Neutrophil (primary cell): ENCODE data around the gene TSPAN14.

Experiments
- H3K27ac ChIP-seq: fragments of 200-600 bp; sonication (generic); 2 replicates; pipeline ENCODE4 v1.5.1; 2016; ENCODE audit warnings: mild to moderate bottlenecking, moderate library complexity
- H3K27me3 ChIP-seq: fragments of 200-600 bp; sonication (generic); 2 replicates; pipeline ENCODE4 v1.6.0; 2016; ENCODE audit warnings: mild to moderate bottlenecking
- H3K36me3 ChIP-seq: fragments of 200-600 bp; sonication (generic); 2 replicates; pipeline ENCODE4 v1.5.1; 2017
- H3K4me1 ChIP-seq, 2 experiments: fragments of 200-600 bp in 1 of 2; sonication (generic) in 1 of 2; 1 replicate in 1 of 2; 2 replicates in 1 of 2; pipeline versions ENCODE4 v1.5.1 to v1.6.1; 2013 to 2016; ENCODE audit warnings: low read depth in 1 of 2, low read length in 1 of 2, mild to moderate bottlenecking in 1 of 2, moderate library complexity in 1 of 2; ENCODE audit not compliant: control insufficient read depth in 1 of 2, insufficient read depth in 1 of 2
- H3K4me3 ChIP-seq, 2 experiments: fragments of 200-600 bp in 1 of 2; sonication (generic) in 1 of 2; 1 replicate in 1 of 2; 2 replicates in 1 of 2; pipeline ENCODE4 v1.5.1; 2013 to 2016; ENCODE audit warnings: low read depth in 1 of 2, low read length in 1 of 2, mild to moderate bottlenecking in 1 of 2, moderate library complexity in 1 of 2
- H3K9me3 ChIP-seq: fragments of 200-600 bp; sonication (generic); 2 replicates; pipeline ENCODE4 v1.5.1; 2016
- CTCF ChIP-seq: fragments of 200-600 bp; sonication (generic); IDR thresholded peaks from 2 replicates; pipeline ENCODE4 v1.5.1; 2016; ENCODE audit warnings: antibody characterized with exemption

TSPAN14 gene

GRCh38 chr10:80552151-80552646 is 98.1 kb downstream of the TSPAN14 start:
- no peaks in the 10 kb centered on the region for H3K27me3 ChIP-seq
- no peaks in the 10 kb centered on the region for H3K9me3 ChIP-seq
- no peak overlapping the region for H3K4me3 ChIP-seq
- H3K4me1 ChIP-seq, result peaks cover 7 to 10% of the 10 kb centered on the region in 2 experiments
- no peaks in the 10 kb centered on the region for H3K36me3 ChIP-seq
- no peak for TF ChIP-seq CTCF
- no peak overlapping the region for H3K27ac ChIP-seq

GRCh38 chr10:80553436-80553835 is 99.3 kb downstream of the TSPAN14 start:
- peaks cover 7 to 10% of the 10 kb centered on the region in 2 experiments for H3K4me1 ChIP-seq
- H3K36me3 ChIP-seq, result no peaks in the 10 kb centered on the region
- H3K27ac ChIP-seq, result no peak overlapping the region
- no peak overlapping the region for H3K4me3 ChIP-seq
- H3K9me3 ChIP-seq, result no peaks in the 10 kb centered on the region
- no peak for TF ChIP-seq CTCF
- H3K27me3 ChIP-seq, result no peaks in the 10 kb centered on the region

- Histone ChIP-seq H3K9me3 (no peaks in the 10 kb centered on the region), H3K27ac (no peak overlapping the region), H3K36me3 (no peaks in the 10 kb centered on the region), H3K4me3 (no peak overlapping the region), H3K27me3 (no peaks in the 10 kb centered on the region), H3K4me1 (peaks cover 7 to 10% of the 10 kb centered on the region in 2 experiments)
- TF ChIP-seq CTCF, result no peak
Measured at GRCh38 chr10:80554050-80554449, 99.9 kb downstream of the TSPAN14 start.

GRCh38 chr10:80555415-80555814 is 101.3 kb downstream of the TSPAN14 start:
- H3K36me3 ChIP-seq, result no peaks in the 10 kb centered on the region
- H3K9me3 ChIP-seq, result no peaks in the 10 kb centered on the region
- TF ChIP-seq CTCF, result no peak
- H3K4me3 ChIP-seq, result no peak overlapping the region
- H3K4me1 ChIP-seq, result peaks cover 7 to 10% of the 10 kb centered on the region in 2 experiments
- H3K27ac ChIP-seq, result no peak overlapping the region
- no peaks in the 10 kb centered on the region for H3K27me3 ChIP-seq

- H3K9me3 ChIP-seq, result no peaks in the 10 kb centered on the region
- no peak for TF ChIP-seq CTCF
Measured at GRCh38 chr10:80561950-80562349, 107.8 kb downstream of the TSPAN14 start.

GRCh38 chr10:80567292-80567691 is 113.2 kb downstream of the TSPAN14 start:
- Histone ChIP-seq H3K4me1 (peaks cover 4 to 6% of the 10 kb centered on the region in 2 experiments), H3K9me3 (no peaks in the 10 kb centered on the region), H3K36me3 (no peaks in the 10 kb centered on the region), H3K4me3 (no peak overlapping the region), H3K27ac (no peak overlapping the region), H3K27me3 (no peaks in the 10 kb centered on the region)
- no peak for TF ChIP-seq CTCF

More at GRCh38 chr10:80561950-80562349, 107.8 kb downstream of the TSPAN14 start:
- Histone ChIP-seq H3K4me3 (no peak overlapping the region), H3K27ac (no peak overlapping the region), H3K36me3 (no peaks in the 10 kb centered on the region), H3K27me3 (no peaks in the 10 kb centered on the region), H3K4me1 (no peaks in the 10 kb centered on the region)
